ENCODE measurements around the gene MAP2K6.

MAP2K6 gene

GRCh38 chr17:69414408-69415274 is at the start of gene MAP2K6:
Gene MAP2K6, plus strand, starts transcription at chr17:69414697. Its CDS starts 288 bp downstream, at chr17:69414985.
- DNase-seq, result peak; percentile 49

- no peak for DNase-seq
Observed at GRCh38 chr17:69367298-69367697, 47.2 kb upstream of the MAP2K6 start.

- no peak for DNase-seq
Observed at GRCh38 chr17:69373069-69373468, 41.4 kb upstream of the MAP2K6 start.

GRCh38 chr17:69375229-69375628 is 39.3 kb upstream of the MAP2K6 start:
- no peak for DNase-seq

GRCh38 chr17:69388822-69389442 is 25.6 kb upstream of the MAP2K6 start:
- no peak for DNase-seq

GRCh38 chr17:69390795-69391501 is 23.5 kb upstream of the MAP2K6 start:
- no peak for DNase-seq

- DNase-seq, result no peak
Observed at GRCh38 chr17:69401251-69401650, 13.2 kb upstream of the MAP2K6 start.

GRCh38 chr17:69402052-69402451 is 12.4 kb upstream of the MAP2K6 start:
- DNase-seq, result no peak

- no peak for DNase-seq
Observed at GRCh38 chr17:69404399-69404798, 10.1 kb upstream of the MAP2K6 start.

- DNase-seq, result no peak
Observed at GRCh38 chr17:69405096-69405495, 9.4 kb upstream of the MAP2K6 start.

GRCh38 chr17:69406941-69407340 is 7.6 kb upstream of the MAP2K6 start:
- DNase-seq, result no peak

- no peak for DNase-seq
Observed at GRCh38 chr17:69407759-69408158, 6.7 kb upstream of the MAP2K6 start.

GRCh38 chr17:69410671-69411070 is 3.8 kb upstream of the MAP2K6 start:
- DNase-seq, result no peak

- DNase-seq, result no peak
Observed at GRCh38 chr17:69411766-69412165, 2.7 kb upstream of the MAP2K6 start.

GRCh38 chr17:69412251-69412671 is 2.2 kb upstream of the MAP2K6 start:
- no peak for DNase-seq

GRCh38 chr17:69415431-69415830 is 934 bp downstream of the MAP2K6 start:
- DNase-seq, result no peak

GRCh38 chr17:69417545-69418483 is 3.3 kb downstream of the MAP2K6 start:
- no peak for DNase-seq

GRCh38 chr17:69418535-69418934 is 4.0 kb downstream of the MAP2K6 start:
- DNase-seq, result no peak

GRCh38 chr17:69423450-69423849 is 9.0 kb downstream of the MAP2K6 start:
- no peak for DNase-seq

GRCh38 chr17:69424287-69425041 is 10.0 kb downstream of the MAP2K6 start:
- DNase-seq, result no peak

GRCh38 chr17:69425978-69426377 is 11.5 kb downstream of the MAP2K6 start:
- no peak for DNase-seq
